Measurements from ENCODE around the gene MCTP2. TPM values are rescaled to one million over a fixed set of nuclear protein-coding genes. Genes with fewer than 3 reads are reported as not detected.

Gene MCTP2
- polyA plus RNA-seq, 1 experiment: 9.5 TPM

- H3K27me3 ChIP-seq (ENCODE audit: control insufficient read depth, insufficient read depth, low read length): no peaks in the 10 kb centered on the region
- H3K36me3 ChIP-seq (ENCODE audit: control insufficient read depth, insufficient read depth, low read length): no peaks in the 10 kb centered on the region
- POLR2A ChIA-PET: no interaction called here
- DNase-seq (ENCODE audit: low read depth): no peak
- CTCF ChIA-PET: interaction anchor here (1.5 kb wide), 1 partner anchor 11 kb away, joined by 6 read pairs; no protein-coding TSS in a partner anchor
- H3K4me3 ChIP-seq (ENCODE audit: low read depth, low read length): no peak overlapping the region
- TF ChIP-seq CTCF (IDR thresholded peaks at IDR 0.05; ENCODE audit: insufficient read depth, low read depth, low read length): no peak
Observed at GRCh38 chr15:94296717-94297116, 65.4 kb downstream of the MCTP2 start.

- H3K27me3 ChIP-seq (ENCODE audit: control insufficient read depth, insufficient read depth, low read length): no peaks in the 10 kb centered on the region
- no peak overlapping the region for H3K4me3 ChIP-seq (ENCODE audit: low read depth, low read length)
- no peak for DNase-seq (ENCODE audit: low read depth)
- POLR2A ChIA-PET: no interaction called here
- CTCF ChIA-PET: interaction anchor here (0.6 kb wide), 1 partner anchor 124 kb away, joined by 3 read pairs; no protein-coding TSS in a partner anchor
- H3K36me3 ChIP-seq (ENCODE audit: control insufficient read depth, insufficient read depth, low read length): no peaks in the 10 kb centered on the region
- TF ChIP-seq CTCF (IDR thresholded peaks at IDR 0.05; ENCODE audit: insufficient read depth, low read depth, low read length): no peak
Observed at GRCh38 chr15:94297558-94297957, 66.2 kb downstream of the MCTP2 start.

- Histone ChIP-seq H3K27me3 (ENCODE audit: control insufficient read depth, insufficient read depth, low read length) (no peaks in the 10 kb centered on the region), H3K4me3 (ENCODE audit: low read depth, low read length) (no peak overlapping the region), H3K36me3 (ENCODE audit: control insufficient read depth, insufficient read depth, low read length) (no peaks in the 10 kb centered on the region)
- POLR2A ChIA-PET: no interaction called here
- no peak for TF ChIP-seq CTCF (IDR thresholded peaks at IDR 0.05; ENCODE audit: insufficient read depth, low read depth, low read length)
- CTCF ChIA-PET: no interaction called here
- DNase-seq (ENCODE audit: low read depth): no peak
Observed at GRCh38 chr15:94298364-94298763, 67.0 kb downstream of the MCTP2 start.

- no peak for TF ChIP-seq CTCF (IDR thresholded peaks at IDR 0.05; ENCODE audit: insufficient read depth, low read depth, low read length)
- ChIA-PET POLR2A (no interaction called here), CTCF (no interaction called here)
- Histone ChIP-seq H3K27me3 (ENCODE audit: control insufficient read depth, insufficient read depth, low read length) (no peaks in the 10 kb centered on the region), H3K36me3 (ENCODE audit: control insufficient read depth, insufficient read depth, low read length) (no peaks in the 10 kb centered on the region), H3K4me3 (ENCODE audit: low read depth, low read length) (no peak overlapping the region)
- no peak for DNase-seq (ENCODE audit: low read depth)
Observed at GRCh38 chr15:94300612-94301011, 69.3 kb downstream of the MCTP2 start.

GRCh38 chr15:94305133-94305532, 73.8 kb downstream of the MCTP2 start:
- H3K36me3 ChIP-seq (ENCODE audit: control insufficient read depth, insufficient read depth, low read length): no peaks in the 10 kb centered on the region
- no peak for DNase-seq (ENCODE audit: low read depth)
- POLR2A ChIA-PET: no interaction called here
- CTCF ChIA-PET: interaction anchor here (1.2 to 3.5 kb wide), 5 partner anchors 12 to 141 kb away, joined by 3 to 13 read pairs (median 3); no protein-coding TSS in a partner anchor
- H3K4me3 ChIP-seq (ENCODE audit: low read depth, low read length): no peak overlapping the region
- no peak for TF ChIP-seq CTCF (IDR thresholded peaks at IDR 0.05; ENCODE audit: insufficient read depth, low read depth, low read length)
- no peaks in the 10 kb centered on the region for H3K27me3 ChIP-seq (ENCODE audit: control insufficient read depth, insufficient read depth, low read length)

Measured in BJ (cell line).